Measurements from ENCODE around the gene TRIAP1.
A peak's percentile ranks its signal among the peaks of the same experiment; 100 is the strongest.
"Not testable (repeated sequence)": the region's sequence is repeated elsewhere in the genome, so short reads cannot be mapped to it uniquely, and the experiment has no call there.

TRIAP1 gene

GRCh38 chr12:120490325-120490724 is 44.1 kb upstream of the TRIAP1 start:
- ATAC-seq = no peak
- TF ChIP-seq ZFP30 (CRISPR knock-in tag; IDR thresholded peaks at IDR 0.05) = no peak
- TF ChIP-seq, protein P1, sequence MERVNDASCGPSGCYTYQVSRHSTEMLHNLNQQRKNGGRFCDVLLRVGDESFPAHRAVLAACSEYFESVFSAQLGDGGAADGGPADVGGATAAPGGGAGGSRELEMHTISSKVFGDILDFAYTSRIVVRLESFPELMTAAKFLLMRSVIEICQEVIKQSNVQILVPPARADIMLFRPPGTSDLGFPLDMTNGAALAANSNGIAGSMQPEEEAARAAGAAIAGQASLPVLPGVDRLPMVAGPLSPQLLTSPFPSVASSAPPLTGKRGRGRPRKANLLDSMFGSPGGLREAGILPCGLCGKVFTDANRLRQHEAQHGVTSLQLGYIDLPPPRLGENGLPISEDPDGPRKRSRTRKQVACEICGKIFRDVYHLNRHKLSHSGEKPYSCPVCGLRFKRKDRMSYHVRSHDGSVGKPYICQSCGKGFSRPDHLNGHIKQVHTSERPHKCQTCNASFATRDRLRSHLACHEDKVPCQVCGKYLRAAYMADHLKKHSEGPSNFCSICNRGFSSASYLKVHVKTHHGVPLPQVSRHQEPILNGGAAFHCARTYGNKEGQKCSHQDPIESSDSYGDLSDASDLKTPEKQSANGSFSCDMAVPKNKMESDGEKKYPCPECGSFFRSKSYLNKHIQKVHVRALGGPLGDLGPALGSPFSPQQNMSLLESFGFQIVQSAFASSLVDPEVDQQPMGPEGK (CRISPR knock-in tag; IDR thresholded peaks at IDR 0.05; ENCODE audit: borderline replicate concordance) = no peak
- no peak for TF ChIP-seq PPARA (CRISPR knock-in tag; IDR thresholded peaks at IDR 0.05; ENCODE audit: borderline replicate concordance)
- no peak for TF ChIP-seq ISL1 (CRISPR knock-in tag; IDR thresholded peaks at IDR 0.05)
- TF ChIP-seq, protein P2, sequence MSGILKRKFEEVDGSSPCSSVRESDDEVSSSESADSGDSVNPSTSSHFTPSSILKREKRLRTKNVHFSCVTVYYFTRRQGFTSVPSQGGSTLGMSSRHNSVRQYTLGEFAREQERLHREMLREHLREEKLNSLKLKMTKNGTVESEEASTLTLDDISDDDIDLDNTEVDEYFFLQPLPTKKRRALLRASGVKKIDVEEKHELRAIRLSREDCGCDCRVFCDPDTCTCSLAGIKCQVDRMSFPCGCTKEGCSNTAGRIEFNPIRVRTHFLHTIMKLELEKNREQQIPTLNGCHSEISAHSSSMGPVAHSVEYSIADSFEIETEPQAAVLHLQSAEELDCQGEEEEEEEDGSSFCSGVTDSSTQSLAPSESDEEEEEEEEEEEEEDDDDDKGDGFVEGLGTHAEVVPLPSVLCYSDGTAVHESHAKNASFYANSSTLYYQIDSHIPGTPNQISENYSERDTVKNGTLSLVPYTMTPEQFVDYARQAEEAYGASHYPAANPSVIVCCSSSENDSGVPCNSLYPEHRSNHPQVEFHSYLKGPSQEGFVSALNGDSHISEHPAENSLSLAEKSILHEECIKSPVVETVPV (CRISPR knock-in tag; IDR thresholded peaks at IDR 0.05) = no peak
- TF ChIP-seq ZC3H10 (CRISPR knock-in tag; IDR thresholded peaks at IDR 0.05) = no peak
- TF ChIP-seq RARB (CRISPR knock-in tag; IDR thresholded peaks at IDR 0.05) = no peak
- TF ChIP-seq TOX (CRISPR knock-in tag; IDR thresholded peaks at IDR 0.05; ENCODE audit: borderline replicate concordance) = no peak

DNA sequence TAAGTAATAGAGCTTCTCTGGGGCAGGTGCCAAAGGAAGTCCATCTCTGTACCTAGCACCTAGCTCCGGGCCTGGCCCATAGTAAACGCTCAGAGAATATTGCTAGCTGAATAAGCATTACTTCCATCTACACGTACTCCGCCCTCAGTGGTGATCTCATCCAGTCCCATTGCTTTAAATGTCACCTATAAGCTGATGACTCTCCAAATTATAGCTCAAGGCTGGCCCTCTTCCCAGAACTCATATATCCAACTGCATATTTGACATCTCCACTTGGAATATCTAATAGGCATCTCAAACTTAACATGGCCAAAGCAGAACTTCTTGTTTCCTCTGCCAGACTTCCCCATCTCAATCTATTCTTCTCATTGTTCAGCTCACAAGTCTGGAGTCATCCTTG is 42.8 kb upstream of the TRIAP1 start:
- TF ChIP-seq, protein P3, sequence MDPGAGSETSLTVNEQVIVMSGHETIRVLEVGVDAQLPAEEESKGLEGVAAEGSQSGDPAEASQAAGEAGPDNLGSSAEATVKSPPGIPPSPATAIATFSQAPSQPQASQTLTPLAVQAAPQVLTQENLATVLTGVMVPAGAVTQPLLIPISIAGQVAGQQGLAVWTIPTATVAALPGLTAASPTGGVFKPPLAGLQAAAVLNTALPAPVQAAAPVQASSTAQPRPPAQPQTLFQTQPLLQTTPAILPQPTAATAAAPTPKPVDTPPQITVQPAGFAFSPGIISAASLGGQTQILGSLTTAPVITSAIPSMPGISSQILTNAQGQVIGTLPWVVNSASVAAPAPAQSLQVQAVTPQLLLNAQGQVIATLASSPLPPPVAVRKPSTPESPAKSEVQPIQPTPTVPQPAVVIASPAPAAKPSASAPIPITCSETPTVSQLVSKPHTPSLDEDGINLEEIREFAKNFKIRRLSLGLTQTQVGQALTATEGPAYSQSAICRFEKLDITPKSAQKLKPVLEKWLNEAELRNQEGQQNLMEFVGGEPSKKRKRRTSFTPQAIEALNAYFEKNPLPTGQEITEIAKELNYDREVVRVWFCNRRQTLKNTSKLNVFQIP (CRISPR knock-in tag; IDR thresholded peaks at IDR 0.05; ENCODE audit: borderline replicate concordance, low read depth) = no peak
- TF ChIP-seq ISL1 (CRISPR knock-in tag; IDR thresholded peaks at IDR 0.05) = no peak
- no peak for TF ChIP-seq TCF4 (CRISPR knock-in tag; IDR thresholded peaks at IDR 0.05; ENCODE audit: borderline replicate concordance)
- no peak for TF ChIP-seq PPARA (CRISPR knock-in tag; IDR thresholded peaks at IDR 0.05; ENCODE audit: borderline replicate concordance)
- TF ChIP-seq ARNTL (CRISPR knock-in tag; IDR thresholded peaks at IDR 0.05; ENCODE audit: borderline replicate concordance, low read depth) = no peak
- TF ChIP-seq ZNF8 (CRISPR knock-in tag; IDR thresholded peaks at IDR 0.05) = no peak
- no peak for ATAC-seq

DNA sequence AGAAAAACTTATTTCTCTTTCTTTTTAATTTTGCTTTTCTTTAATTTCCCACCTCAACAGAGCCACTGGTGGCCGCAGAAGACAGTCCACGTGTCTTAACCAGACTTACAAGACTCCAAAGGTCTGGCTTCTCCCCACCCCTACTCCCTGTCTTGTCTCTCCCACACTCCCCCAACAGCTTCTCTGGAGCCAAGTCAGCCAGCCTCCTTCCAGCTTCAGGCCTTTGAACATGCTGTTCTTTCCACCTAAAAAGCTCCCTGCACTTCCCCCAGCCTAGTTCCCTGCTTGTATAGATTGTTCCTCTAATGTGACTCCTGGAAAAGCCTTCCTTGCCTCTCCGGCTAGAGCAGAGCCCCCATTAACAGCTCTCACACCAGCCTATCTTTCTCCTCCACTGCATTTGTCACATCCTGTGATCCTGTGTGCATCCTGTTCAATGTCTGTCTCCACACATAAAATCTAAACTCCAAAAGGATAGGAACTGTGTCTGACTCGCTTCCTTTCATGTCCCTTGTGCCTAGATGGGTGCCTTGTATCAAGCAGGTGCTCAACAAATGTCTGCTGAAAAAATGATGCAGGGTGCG is 42.0 kb upstream of the TRIAP1 start:
- TF ChIP-seq PPARA (CRISPR knock-in tag; IDR thresholded peaks at IDR 0.05; ENCODE audit: borderline replicate concordance) = no peak
- TF ChIP-seq BACH2 (CRISPR knock-in tag; IDR thresholded peaks at IDR 0.05; ENCODE audit: borderline replicate concordance) = no peak
- TF ChIP-seq OSR1 (CRISPR knock-in tag; IDR thresholded peaks at IDR 0.05) = no peak
- no peak for TF ChIP-seq ISL1 (CRISPR knock-in tag; IDR thresholded peaks at IDR 0.05)
- no peak for TF ChIP-seq TOX (CRISPR knock-in tag; IDR thresholded peaks at IDR 0.05; ENCODE audit: borderline replicate concordance)
- TF ChIP-seq ZC3H10 (CRISPR knock-in tag; IDR thresholded peaks at IDR 0.05) = no peak
- no peak for TF ChIP-seq TCF4 (CRISPR knock-in tag; IDR thresholded peaks at IDR 0.05; ENCODE audit: borderline replicate concordance)
- ATAC-seq = no peak

DNA sequence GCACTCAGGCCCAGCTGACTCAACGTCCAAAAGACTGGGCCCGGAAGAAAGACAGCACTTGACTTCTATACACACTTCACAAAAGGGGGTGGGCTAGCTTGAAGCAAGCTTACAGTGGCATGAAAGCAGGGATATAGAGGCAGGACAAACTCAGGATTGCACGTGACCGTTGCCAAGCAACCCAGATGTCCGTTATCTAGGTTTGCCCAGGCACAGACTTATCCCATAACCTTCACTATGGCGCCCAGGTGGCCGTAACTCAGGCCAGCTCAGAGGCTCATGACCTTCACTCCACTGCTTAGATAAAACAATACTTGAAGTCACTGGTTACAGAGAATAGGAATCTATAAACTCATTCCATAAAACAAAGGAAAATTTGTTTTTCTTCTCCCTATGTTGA is 41.4 kb upstream of the TRIAP1 start:
- not testable (repeated sequence) for ATAC-seq

GRCh38 chr12:120485961-120486881 is 40.0 kb upstream of the TRIAP1 start:
- TF ChIP-seq PPARA (CRISPR knock-in tag; IDR thresholded peaks at IDR 0.05; ENCODE audit: borderline replicate concordance) (no peak), TCF4 (CRISPR knock-in tag; IDR thresholded peaks at IDR 0.05; ENCODE audit: borderline replicate concordance) (peak; percentile 70; the same call in 1 of the 2 replicates)
- TF ChIP-seq, protein P2 (CRISPR knock-in tag; IDR thresholded peaks at IDR 0.05) = no peak

DNA sequence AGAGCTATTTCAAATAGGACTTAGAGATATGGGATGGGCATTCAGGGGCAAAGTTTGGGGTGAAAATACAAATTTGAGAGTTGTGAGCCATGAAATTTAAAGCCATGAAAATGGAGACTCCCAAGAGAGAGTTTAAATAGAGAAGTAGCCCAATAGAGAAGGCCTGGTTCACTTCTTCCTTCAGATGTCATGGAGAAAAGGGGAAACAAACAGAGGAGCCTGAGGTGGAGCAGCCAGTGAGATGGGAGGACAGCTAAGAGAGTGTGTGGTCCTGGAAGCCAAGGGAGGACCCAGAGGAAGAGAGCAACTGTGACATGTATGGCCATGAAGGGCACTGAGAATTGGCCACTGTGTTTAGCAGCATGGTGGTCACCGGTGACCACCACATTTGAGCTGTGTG is 37.4 kb upstream of the TRIAP1 start:
- ATAC-seq = no peak
- no peak for TF ChIP-seq PPARA (CRISPR knock-in tag; IDR thresholded peaks at IDR 0.05; ENCODE audit: borderline replicate concordance)
- no peak for TF ChIP-seq ZC3H10 (CRISPR knock-in tag; IDR thresholded peaks at IDR 0.05)
- TF ChIP-seq TOX (CRISPR knock-in tag; IDR thresholded peaks at IDR 0.05; ENCODE audit: borderline replicate concordance) = no peak
- no peak for TF ChIP-seq RARB (CRISPR knock-in tag; IDR thresholded peaks at IDR 0.05)
- TF ChIP-seq OSR1 (CRISPR knock-in tag; IDR thresholded peaks at IDR 0.05) = no peak
- TF ChIP-seq, protein P2 (CRISPR knock-in tag; IDR thresholded peaks at IDR 0.05) = no peak
- no peak for TF ChIP-seq TCF4 (CRISPR knock-in tag; IDR thresholded peaks at IDR 0.05; ENCODE audit: borderline replicate concordance)
- TF ChIP-seq ZNF8 (CRISPR knock-in tag; IDR thresholded peaks at IDR 0.05) = no peak
- no peak for TF ChIP-seq TSHZ2 (CRISPR knock-in tag; IDR thresholded peaks at IDR 0.05)
- TF ChIP-seq ZNF565 (CRISPR knock-in tag; conservative IDR thresholded peaks at IDR 0.05; ENCODE audit: low read depth) = no peak

More at GRCh38 chr12:120485961-120486881, 40.0 kb upstream of the TRIAP1 start:
- ATAC-seq = no peak

Measured in SK-N-SH treated with all-trans-retinoic acid at 6 μM for 48 hours (cell line).